Measurements from ENCODE around the gene CH25H. TPM values are rescaled to one million over a fixed set of nuclear protein-coding genes. Genes with fewer than 3 reads are reported as not detected.
A peak's percentile ranks its signal among the peaks of the same experiment; 100 is the strongest.

The CH25H gene
- total RNA-seq, 1 donor from 2014 or later = 4.4 TPM

DNA sequence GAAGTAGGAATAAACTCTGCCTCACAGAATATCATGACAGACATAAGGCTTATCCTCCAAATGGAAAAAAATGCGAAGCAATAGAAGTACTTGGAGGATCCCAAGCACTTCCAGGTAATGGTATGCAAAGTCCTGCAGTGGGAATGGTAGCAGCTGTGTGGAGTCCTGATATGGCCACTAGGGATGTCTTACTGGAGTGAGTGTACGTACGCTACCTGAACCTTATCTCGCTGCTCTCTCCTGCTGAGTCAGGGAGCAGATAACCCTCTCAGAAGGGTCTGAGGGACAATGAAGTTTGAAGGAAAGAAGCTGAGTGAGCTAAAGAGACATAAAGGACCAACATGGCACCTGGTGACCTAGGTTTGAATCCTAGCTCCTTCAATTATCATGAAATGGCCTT, 42.2 kb downstream of the CH25H start:
- DNase-seq (no peak), ATAC-seq (no peak)
- Histone ChIP-seq H3K36me3 (no peaks in the 10 kb centered on the region), H3K27me3 (ENCODE audit: low read depth) (no peaks in the 10 kb centered on the region), H3K4me3 (no peak overlapping the region), H3K4me1 (no peaks in the 10 kb centered on the region), H3K27ac (no peak overlapping the region), H3K9me3 (no peaks in the 10 kb centered on the region)
- intact Hi-C loops (cut with DNase I) = no loop called here
- TF ChIP-seq, protein P1, sequence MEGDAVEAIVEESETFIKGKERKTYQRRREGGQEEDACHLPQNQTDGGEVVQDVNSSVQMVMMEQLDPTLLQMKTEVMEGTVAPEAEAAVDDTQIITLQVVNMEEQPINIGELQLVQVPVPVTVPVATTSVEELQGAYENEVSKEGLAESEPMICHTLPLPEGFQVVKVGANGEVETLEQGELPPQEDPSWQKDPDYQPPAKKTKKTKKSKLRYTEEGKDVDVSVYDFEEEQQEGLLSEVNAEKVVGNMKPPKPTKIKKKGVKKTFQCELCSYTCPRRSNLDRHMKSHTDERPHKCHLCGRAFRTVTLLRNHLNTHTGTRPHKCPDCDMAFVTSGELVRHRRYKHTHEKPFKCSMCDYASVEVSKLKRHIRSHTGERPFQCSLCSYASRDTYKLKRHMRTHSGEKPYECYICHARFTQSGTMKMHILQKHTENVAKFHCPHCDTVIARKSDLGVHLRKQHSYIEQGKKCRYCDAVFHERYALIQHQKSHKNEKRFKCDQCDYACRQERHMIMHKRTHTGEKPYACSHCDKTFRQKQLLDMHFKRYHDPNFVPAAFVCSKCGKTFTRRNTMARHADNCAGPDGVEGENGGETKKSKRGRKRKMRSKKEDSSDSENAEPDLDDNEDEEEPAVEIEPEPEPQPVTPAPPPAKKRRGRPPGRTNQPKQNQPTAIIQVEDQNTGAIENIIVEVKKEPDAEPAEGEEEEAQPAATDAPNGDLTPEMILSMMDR (IDR thresholded peaks at IDR 0.05) = no peak

DNA sequence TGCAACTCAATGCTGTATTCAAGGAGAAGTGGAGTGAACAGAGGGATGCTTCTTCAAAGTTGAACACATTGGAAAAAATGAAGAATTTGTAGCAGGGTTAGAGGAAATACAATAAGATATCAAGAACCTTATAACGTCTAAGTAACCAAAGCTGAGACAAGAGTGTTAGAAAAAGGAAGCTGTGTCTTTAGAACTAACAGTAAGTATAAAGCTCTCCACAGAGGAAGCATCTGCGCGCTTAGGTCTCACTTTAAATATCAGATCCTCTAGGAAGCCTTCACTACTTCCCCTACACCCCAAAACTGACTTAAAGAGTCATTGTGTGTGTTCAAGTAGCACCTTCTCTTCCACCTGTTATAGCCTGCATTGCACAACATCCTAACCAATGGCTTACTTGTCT, 43.0 kb downstream of the CH25H start:
- H3K27me3 ChIP-seq (ENCODE audit: low read depth) = no peaks in the 10 kb centered on the region
- no peaks in the 10 kb centered on the region for H3K36me3 ChIP-seq
- DNase-seq = no peak
- TF ChIP-seq, protein P1 (IDR thresholded peaks at IDR 0.05) = no peak
- no peaks in the 10 kb centered on the region for H3K9me3 ChIP-seq
- intact Hi-C loops (cut with DNase I) = no loop called here
- peak; percentile 41 to 53 for ATAC-seq
- peak overlapping the region; percentile 34 for H3K27ac ChIP-seq
- no peak overlapping the region for H3K4me3 ChIP-seq
- no peaks in the 10 kb centered on the region for H3K4me1 ChIP-seq

DNA sequence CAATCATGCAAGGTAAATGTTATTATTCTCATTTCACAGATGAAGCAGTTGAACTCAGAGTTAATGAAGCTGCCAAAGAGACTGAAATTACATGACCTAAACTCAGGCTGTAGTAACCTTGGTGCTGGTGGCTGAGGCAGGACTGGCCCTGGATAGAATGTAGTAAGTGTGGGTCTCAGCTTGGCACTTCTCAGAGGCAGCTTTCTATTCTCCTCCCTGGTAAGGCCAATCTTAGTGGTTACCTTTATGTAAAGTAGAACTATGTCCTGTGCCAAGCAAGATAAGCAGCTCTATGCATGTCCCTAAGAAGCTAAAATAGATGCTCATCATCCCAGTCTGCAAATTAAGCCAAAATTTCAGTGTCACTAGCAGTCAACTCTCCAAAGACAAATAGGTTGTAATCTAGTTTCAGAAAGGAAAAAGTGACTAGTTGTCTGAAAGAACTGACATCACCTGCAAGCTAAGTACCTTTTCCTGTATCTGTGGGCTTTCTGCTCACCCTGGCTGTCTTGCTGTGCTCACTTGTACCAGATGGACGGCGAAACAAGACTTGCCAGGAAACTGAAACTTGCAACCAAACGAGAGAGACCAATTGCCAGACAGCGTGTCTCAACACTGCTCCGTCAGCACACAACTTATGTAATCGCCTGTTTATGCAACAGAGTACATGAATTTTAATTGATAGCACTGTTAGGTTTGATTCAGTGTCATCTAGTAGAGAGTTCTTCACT, 43.7 kb downstream of the CH25H start:
- Histone ChIP-seq H3K27ac (peak overlapping the region; percentile 34), H3K9me3 (no peaks in the 10 kb centered on the region), H3K4me1 (no peaks in the 10 kb centered on the region), H3K36me3 (no peaks in the 10 kb centered on the region), H3K27me3 (ENCODE audit: low read depth) (no peaks in the 10 kb centered on the region), H3K4me3 (no peak overlapping the region)
- ATAC-seq (peak; percentile 70 to 80), DNase-seq (peak; percentile 45)
- intact Hi-C loops (cut with DNase I) = no loop called here
- TF ChIP-seq, protein P1 (IDR thresholded peaks at IDR 0.05) = no peak

DNA sequence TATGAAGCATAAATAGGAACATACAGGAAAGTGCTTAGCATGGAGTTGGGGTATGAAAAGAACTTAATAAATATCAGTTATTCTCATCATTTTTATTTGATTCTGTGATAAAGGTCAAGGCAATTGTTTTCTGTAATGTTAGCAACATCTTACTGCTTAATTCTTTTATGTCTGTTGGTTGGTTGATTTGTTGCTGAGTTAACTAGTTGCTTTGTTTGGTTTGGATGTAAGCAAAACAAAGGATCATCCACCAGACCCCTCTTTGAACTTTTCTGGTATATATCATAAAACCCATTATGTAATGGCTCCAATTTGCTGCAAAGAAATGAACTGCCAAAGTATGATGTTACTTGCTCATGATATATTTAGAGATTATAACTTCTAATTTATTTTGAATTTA, 44.5 kb downstream of the CH25H start:
- intact Hi-C loops (cut with DNase I) = no loop called here
- Histone ChIP-seq H3K27ac (no peak overlapping the region), H3K9me3 (no peaks in the 10 kb centered on the region), H3K27me3 (ENCODE audit: low read depth) (no peaks in the 10 kb centered on the region), H3K4me3 (no peak overlapping the region), H3K36me3 (no peaks in the 10 kb centered on the region), H3K4me1 (no peaks in the 10 kb centered on the region)
- no peak for DNase-seq
- ATAC-seq = no peak
- TF ChIP-seq, protein P1 (IDR thresholded peaks at IDR 0.05) = no peak

DNA sequence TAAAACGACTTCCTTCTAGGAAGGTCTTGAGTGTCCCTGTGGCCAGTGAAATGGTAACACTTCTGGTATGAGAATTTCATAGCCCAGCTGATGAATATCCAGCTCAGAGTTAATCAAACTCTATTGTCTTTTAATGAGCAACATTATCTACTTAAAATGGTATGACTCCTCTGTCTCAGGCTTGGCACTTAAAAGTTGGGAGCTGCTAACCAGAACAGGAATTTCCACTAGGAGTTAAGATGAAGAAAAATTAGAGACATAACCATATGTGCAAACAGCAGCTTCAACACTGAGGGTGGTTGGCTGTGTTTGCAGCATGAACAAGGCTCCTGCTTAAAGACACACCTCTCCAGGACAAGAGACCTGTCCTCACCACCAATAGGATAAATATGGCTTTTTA, 46.8 kb downstream of the CH25H start:
- Histone ChIP-seq H3K4me1 (no peaks in the 10 kb centered on the region), H3K9me3 (no peaks in the 10 kb centered on the region), H3K27ac (no peak overlapping the region), H3K27me3 (ENCODE audit: low read depth) (no peaks in the 10 kb centered on the region), H3K4me3 (no peak overlapping the region), H3K36me3 (no peaks in the 10 kb centered on the region)
- TF ChIP-seq, protein P1 (IDR thresholded peaks at IDR 0.05) = no peak
- ATAC-seq = no peak
- no peak for DNase-seq
- intact Hi-C loops (cut with DNase I) = no loop called here

Measured in lower lobe of right lung (tissue), 2 donors.